Neural progenitor cell (in vitro differentiated cells): Measurements from ENCODE around the gene ETV6.
A peak's percentile ranks its signal among the peaks of the same experiment; 100 is the strongest.

Experiments used
- CTCF ChIP-seq: fragments of 200-600 bp; sonication (generic); IDR thresholded peaks from 2 replicates; pipeline ENCODE4 v1.5.1; 2017; ENCODE audit warnings: antibody characterized with exemption, mild to moderate bottlenecking
- EZH2 ChIP-seq: fragments of 200-600 bp; sonication (generic); IDR thresholded peaks from 2 replicates; pipeline ENCODE4 v1.6.1; 2017; ENCODE audit warnings: antibody characterized with exemption, mild to moderate bottlenecking, moderate library complexity

- peak; percentile 32 for TF ChIP-seq CTCF
- no peak for TF ChIP-seq EZH2
These were observed 26.6 kb upstream of the ETV6 start for GRCh38 chr12:11622876-11623281.
